Measurements from ENCODE around the gene LBH.

DNA sequence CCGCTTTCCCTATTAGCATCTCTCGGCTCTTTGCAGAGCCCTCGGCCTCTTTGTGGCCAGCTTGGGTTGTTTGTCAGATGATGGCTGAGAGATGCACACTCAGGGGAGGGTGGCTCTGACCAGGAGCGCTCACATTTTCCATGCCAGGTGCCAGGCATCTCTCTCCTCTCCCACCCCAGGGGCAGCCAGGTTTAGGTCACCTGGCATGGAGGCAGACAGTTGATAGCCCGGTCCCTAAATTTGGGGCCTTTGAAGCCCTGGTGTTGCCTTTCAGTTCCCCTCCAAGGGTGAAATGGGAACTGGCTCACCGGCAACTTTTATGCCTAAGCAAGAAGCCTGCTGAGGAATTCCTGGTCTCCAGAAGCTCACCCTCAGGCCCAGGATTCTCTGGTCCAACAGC is 19.1 kb downstream of the LBH start:
- TF ChIP-seq POLR2AphosphoS5 (IDR thresholded peaks at IDR 0.05; ENCODE audit: low read depth) (no peak), EZH2 (IDR thresholded peaks at IDR 0.05; ENCODE audit: low read depth, unreplicated experiment) (no peak), JUNB (IDR thresholded peaks at IDR 0.05; ENCODE audit: unreplicated experiment) (no peak), ZNF331 (CRISPR knock-in tag; IDR thresholded peaks at IDR 0.05; ENCODE audit: low read depth) (no peak), EZH2phosphoT487 (IDR thresholded peaks at IDR 0.05; ENCODE audit: unreplicated experiment) (no peak), ZNF114 (CRISPR knock-in tag; IDR thresholded peaks at IDR 0.05) (no peak), STAT1 (IDR thresholded peaks at IDR 0.05; ENCODE audit: unreplicated experiment) (no peak), CREB1 (CRISPR knock-in tag; IDR thresholded peaks at IDR 0.05; ENCODE audit: low read depth) (no peak)
- TF ChIP-seq, protein P1, sequence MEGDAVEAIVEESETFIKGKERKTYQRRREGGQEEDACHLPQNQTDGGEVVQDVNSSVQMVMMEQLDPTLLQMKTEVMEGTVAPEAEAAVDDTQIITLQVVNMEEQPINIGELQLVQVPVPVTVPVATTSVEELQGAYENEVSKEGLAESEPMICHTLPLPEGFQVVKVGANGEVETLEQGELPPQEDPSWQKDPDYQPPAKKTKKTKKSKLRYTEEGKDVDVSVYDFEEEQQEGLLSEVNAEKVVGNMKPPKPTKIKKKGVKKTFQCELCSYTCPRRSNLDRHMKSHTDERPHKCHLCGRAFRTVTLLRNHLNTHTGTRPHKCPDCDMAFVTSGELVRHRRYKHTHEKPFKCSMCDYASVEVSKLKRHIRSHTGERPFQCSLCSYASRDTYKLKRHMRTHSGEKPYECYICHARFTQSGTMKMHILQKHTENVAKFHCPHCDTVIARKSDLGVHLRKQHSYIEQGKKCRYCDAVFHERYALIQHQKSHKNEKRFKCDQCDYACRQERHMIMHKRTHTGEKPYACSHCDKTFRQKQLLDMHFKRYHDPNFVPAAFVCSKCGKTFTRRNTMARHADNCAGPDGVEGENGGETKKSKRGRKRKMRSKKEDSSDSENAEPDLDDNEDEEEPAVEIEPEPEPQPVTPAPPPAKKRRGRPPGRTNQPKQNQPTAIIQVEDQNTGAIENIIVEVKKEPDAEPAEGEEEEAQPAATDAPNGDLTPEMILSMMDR (conservative IDR thresholded peaks at IDR 0.05; ENCODE audit: low read depth in 2 of 2), result no peak
- TF ChIP-seq, protein P2, sequence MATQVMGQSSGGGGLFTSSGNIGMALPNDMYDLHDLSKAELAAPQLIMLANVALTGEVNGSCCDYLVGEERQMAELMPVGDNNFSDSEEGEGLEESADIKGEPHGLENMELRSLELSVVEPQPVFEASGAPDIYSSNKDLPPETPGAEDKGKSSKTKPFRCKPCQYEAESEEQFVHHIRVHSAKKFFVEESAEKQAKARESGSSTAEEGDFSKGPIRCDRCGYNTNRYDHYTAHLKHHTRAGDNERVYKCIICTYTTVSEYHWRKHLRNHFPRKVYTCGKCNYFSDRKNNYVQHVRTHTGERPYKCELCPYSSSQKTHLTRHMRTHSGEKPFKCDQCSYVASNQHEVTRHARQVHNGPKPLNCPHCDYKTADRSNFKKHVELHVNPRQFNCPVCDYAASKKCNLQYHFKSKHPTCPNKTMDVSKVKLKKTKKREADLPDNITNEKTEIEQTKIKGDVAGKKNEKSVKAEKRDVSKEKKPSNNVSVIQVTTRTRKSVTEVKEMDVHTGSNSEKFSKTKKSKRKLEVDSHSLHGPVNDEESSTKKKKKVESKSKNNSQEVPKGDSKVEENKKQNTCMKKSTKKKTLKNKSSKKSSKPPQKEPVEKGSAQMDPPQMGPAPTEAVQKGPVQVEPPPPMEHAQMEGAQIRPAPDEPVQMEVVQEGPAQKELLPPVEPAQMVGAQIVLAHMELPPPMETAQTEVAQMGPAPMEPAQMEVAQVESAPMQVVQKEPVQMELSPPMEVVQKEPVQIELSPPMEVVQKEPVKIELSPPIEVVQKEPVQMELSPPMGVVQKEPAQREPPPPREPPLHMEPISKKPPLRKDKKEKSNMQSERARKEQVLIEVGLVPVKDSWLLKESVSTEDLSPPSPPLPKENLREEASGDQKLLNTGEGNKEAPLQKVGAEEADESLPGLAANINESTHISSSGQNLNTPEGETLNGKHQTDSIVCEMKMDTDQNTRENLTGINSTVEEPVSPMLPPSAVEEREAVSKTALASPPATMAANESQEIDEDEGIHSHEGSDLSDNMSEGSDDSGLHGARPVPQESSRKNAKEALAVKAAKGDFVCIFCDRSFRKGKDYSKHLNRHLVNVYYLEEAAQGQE (IDR thresholded peaks at IDR 0.05; ENCODE audit: unreplicated experiment), result no peak
- TF ChIP-seq, protein P3, sequence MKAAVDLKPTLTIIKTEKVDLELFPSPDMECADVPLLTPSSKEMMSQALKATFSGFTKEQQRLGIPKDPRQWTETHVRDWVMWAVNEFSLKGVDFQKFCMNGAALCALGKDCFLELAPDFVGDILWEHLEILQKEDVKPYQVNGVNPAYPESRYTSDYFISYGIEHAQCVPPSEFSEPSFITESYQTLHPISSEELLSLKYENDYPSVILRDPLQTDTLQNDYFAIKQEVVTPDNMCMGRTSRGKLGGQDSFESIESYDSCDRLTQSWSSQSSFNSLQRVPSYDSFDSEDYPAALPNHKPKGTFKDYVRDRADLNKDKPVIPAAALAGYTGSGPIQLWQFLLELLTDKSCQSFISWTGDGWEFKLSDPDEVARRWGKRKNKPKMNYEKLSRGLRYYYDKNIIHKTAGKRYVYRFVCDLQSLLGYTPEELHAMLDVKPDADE (IDR thresholded peaks at IDR 0.05), result no peak
